Astrocyte (in vitro differentiated cells and primary cell): Measurements from ENCODE around the gene PRRG4.

ENCODE experiments used
- CTCF ChIP-seq: IDR thresholded peaks from 2 replicates; pipeline ENCODE4 v1.5.1; 2011; ENCODE audit warnings: low read depth, mild to moderate bottlenecking, inconsistent platforms, low read length, moderate library complexity; ENCODE audit not compliant: insufficient read depth
- EZH2 ChIP-seq: IDR thresholded peaks from 2 replicates; pipeline ENCODE4 v1.6.1; 2012; ENCODE audit warnings: mild to moderate bottlenecking, low read length, inconsistent platforms; ENCODE audit not compliant: insufficient read depth

GRCh38 chr11:32861850-32862577 is 32.3 kb downstream of the PRRG4 start:
- TF ChIP-seq CTCF (no peak), EZH2 (no peak)
